NCI-H460 (cell line): ENCODE data around the gene GSTA5. TPM values are rescaled to one million over a fixed set of nuclear protein-coding genes. Genes with fewer than 3 reads are reported as not detected.
"Not testable (repeated sequence)": the region's sequence is repeated elsewhere in the genome, so short reads cannot be mapped to it uniquely, and the experiment has no call there.

Experiments
- DNase-seq: peaks from one replicate; pipeline ENCODE4 v3.0.0-alpha.2; 2016; ENCODE audit warnings: low read depth; ENCODE audit errors: extremely low read depth
- total RNA-seq: library from RNA; depleted of rRNA; stranded (reverse); fragments of >200 nt; shearing (Covaris generic); gene quantifications from 2 replicates; pipeline ENCODE4 v1.2.3, GENCODE V29; 2014; rRNA removed

Gene GSTA5
- total RNA-seq, 1 experiment from 2014 or later = not detected

DNA sequence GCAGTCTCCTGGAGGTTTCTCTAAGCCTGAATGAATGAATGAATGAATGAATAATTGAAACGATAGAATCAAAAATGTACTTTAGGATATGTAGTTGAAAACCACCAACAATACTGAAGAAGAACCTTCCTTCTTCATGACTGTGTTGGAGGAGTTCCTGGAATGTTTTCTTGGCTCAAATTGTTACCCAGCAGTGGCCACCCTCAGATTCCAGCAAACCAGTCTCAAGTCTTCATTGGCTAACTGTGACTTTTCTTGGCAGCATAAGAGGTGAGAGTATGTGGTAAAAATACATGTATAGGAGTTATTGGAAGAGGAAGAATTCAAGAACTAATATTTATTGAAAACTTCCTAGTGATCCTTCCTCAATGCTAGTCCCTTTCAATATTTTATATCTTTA lies 41.3 kb downstream of the GSTA5 start:
- DNase-seq = not testable (repeated sequence)

- not testable (repeated sequence) for DNase-seq
Measured at GRCh38 chr6:52794366-52794765, 46.2 kb downstream of the GSTA5 start.

- no peak for DNase-seq
Measured at GRCh38 chr6:52790861-52791260, 49.8 kb downstream of the GSTA5 start.

DNA sequence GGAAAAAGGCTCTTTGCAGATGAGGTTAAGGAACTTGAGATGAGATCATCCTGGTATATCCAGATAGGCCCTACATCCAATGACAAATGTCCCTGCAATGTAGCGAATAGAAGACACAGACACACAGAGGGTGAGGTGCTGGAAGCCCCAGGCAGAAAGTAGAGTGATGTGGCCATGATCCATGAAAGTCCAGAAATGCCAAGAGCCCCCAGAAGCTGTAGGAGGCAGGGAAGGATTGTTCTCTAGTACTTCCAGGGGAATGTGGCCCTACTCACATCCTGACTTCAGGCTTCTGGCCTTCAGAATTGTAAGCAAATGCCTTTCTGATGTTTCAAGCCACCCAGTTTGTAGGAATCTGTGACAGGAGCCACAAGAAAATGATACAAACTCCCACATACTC lies 51.0 kb downstream of the GSTA5 start:
- DNase-seq = not testable (repeated sequence)

DNA sequence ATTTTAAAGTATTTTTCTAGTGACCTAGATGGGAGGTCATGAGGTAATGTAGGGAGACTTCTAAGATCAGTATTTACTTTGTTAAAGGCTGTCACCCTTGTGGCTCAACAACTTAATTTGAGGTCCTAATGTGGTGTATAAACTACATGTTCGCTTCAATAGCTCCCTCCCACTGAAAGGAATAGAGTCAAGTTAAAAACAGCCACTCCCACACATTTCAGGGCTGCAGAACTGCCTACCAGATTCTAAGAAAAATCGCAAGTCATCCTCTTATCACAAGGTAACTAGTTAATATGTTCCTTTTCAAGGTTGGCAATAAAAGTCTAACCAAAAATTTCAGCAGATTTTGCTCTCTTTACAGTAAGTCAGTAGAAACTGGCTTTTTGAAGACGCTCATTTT lies 52.1 kb downstream of the GSTA5 start:
- no peak for DNase-seq

DNA sequence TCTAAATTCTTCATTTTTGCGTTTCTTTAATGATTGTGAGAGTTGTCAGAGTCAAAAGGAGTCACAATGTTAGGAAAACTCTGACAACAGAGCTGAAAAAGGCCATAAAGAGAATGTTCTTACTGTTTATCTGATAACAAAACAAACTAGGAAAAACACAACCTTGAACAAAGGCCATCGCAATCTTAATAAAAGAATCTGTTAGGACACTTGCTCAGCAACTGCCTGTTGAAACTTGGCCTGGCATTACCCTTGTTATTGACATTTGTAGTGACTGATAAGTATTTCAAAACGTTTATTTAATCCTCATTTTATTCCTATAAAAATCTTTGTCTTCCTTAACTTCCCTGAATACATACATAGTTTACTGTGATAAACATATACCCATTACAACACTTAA lies 52.7 kb downstream of the GSTA5 start:
- DNase-seq = no peak

DNA sequence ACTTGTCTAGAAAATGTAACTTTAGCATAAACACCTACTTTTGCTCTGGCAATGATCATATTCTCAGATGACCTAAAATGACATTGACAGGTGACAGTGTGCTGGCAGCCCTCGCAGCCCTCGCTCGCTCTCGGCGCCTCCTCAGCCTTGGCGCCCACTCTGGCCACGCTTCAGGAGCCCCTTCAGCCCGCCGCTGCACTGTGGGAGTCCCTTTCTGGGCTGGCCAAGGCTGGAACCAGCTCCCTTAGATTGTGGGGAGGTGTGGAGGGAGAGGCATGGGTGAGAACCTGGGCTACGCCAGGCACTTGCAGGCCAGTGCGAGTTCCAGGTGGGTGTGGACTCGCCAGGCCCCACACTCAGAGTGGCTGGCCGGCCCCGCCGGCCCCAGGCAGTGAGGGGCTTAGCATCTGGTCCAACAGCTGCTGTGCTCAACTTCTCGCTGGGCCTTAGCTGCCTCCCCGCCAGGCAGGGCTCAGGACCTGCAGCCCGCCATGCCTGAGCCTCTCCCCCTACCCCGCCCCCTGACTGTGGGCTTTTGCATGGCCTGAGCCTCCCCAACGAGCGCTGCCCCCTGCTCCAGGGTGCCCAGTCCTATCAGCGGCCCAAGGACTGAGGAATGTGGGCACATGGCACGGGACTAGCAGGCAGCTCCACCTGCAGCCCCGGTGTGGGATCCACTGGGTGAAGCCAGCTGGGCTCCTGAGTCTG lies 54.2 kb downstream of the GSTA5 start:
- DNase-seq = no peak

GRCh38 chr6:52782696-52783274 lies 57.8 kb downstream of the GSTA5 start:
- not testable (repeated sequence) for DNase-seq

GRCh38 chr6:52782209-52782608 lies 58.4 kb downstream of the GSTA5 start:
- not testable (repeated sequence) for DNase-seq

Other genes starting within 250 kb of the GSTA5 start
- gene TMEM14A, start 169.7 kb downstream of the GSTA5 start, total RNA-seq = 14.4 and 18.6 TPM in 2 replicates
- not detected in 2 replicates for gene GSTA2, start 77.3 kb downstream of the GSTA5 start, total RNA-seq
- gene GSTA1, start 37.0 kb downstream of the GSTA5 start, total RNA-seq = not detected in 2 replicates
- gene GSTA3, start 68.9 kb upstream of the GSTA5 start, total RNA-seq = not detected in 2 replicates
- gene GSTA4, start 154.5 kb upstream of the GSTA5 start, total RNA-seq = 8.1 and 8.3 TPM in 2 replicates
- gene CILK1, start 221.0 kb upstream of the GSTA5 start, total RNA-seq = 9.2 and 10.7 TPM in 2 replicates
- 42.9 and 43.9 TPM in 2 replicates for gene FBXO9, start 224.6 kb upstream of the GSTA5 start, total RNA-seq